Effector memory CD8-positive, alpha-beta T cell (primary cell): ENCODE data around the gene PLEKHF1.

Experiments used
- ATAC-seq: fragments of 150-1000 bp; cut with Tn5 transposase; replicated peaks from 2 replicates; pipeline ENCODE4 v1.10.0; 2021; ENCODE audit warnings: mild to moderate bottlenecking, moderate library complexity
- DNase-seq, 3 experiments: peaks; one replicate each; pipeline ENCODE4 v3.0.0; 2021
- H3K27ac Mint-ChIP-seq, 2 donors: one replicate each; pipeline ENCODE4 v1.8.0; 2022; ENCODE audit warnings: mild to moderate bottlenecking in 2 of 2, mixed read lengths in 2 of 2, moderate library complexity in 2 of 2
- H3K27me3 Mint-ChIP-seq, 2 donors: one replicate each; pipeline ENCODE4 v1.8.0; 2022; ENCODE audit warnings: mixed read lengths in 2 of 2
- H3K36me3 Mint-ChIP-seq: one replicate; pipeline ENCODE4 v1.8.0; 2022; ENCODE audit warnings: mild to moderate bottlenecking, moderate library complexity, mixed read lengths; ENCODE audit not compliant: insufficient read depth
- H3K4me1 Mint-ChIP-seq, 2 donors: one replicate each; pipeline ENCODE4 v1.8.0; 2022; ENCODE audit warnings: low read depth in 2 of 2, mixed read lengths in 2 of 2
- H3K4me3 Mint-ChIP-seq, 2 donors: one replicate each; pipeline ENCODE4 v1.8.0; 2022; ENCODE audit warnings: mild to moderate bottlenecking in 2 of 2, mixed read lengths in 2 of 2, moderate library complexity in 2 of 2
- H3K9me3 Mint-ChIP-seq, 2 donors: one replicate each; pipeline ENCODE4 v1.8.0; 2022; ENCODE audit warnings: mixed read lengths in 2 of 2

The PLEKHF1 gene

GRCh38 chr19:29643361-29643935 is 21.8 kb upstream of the PLEKHF1 start:
- ATAC-seq (no peak), DNase-seq (no peak)
- peaks cover 0 to 9% of the 10 kb centered on the region in 2 donors for H3K27me3 Mint-ChIP-seq
- H3K4me1 Mint-ChIP-seq, result peaks cover 13 to 16% of the 10 kb centered on the region in 2 donors
- no peaks in the 10 kb centered on the region for H3K9me3 Mint-ChIP-seq
- H3K4me3 Mint-ChIP-seq, result no peak overlapping the region
- H3K27ac Mint-ChIP-seq, result no peak overlapping the region
- no peaks in the 10 kb centered on the region for H3K36me3 Mint-ChIP-seq

DNA sequence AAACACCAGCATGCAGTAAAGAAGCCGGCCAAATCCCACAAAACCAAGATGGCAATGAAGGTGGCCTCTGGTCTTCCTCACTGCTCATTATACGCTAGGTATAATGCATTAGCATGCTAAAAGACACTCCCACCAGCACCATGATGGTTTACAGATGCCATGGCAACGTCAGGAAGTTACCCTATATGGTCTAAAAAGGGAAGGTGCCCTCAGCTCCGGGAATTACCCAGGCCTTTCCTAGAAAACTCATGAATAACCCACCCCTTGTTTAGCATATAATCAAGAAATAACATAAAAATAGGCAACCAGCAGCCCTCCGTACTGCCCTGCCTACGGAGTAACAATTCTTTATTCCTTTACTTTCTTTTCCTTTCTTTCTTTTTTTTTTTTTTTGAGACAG is 21.1 kb upstream of the PLEKHF1 start:
- H3K27ac Mint-ChIP-seq, result no peak overlapping the region
- H3K27me3 Mint-ChIP-seq, result peaks cover 0 to 9% of the 10 kb centered on the region in 2 donors
- no peaks in the 10 kb centered on the region for H3K9me3 Mint-ChIP-seq
- no peak overlapping the region for H3K4me3 Mint-ChIP-seq
- ATAC-seq (no peak), DNase-seq (no peak)
- peaks cover 13 to 16% of the 10 kb centered on the region in 2 donors for H3K4me1 Mint-ChIP-seq
- H3K36me3 Mint-ChIP-seq, result no peaks in the 10 kb centered on the region

DNA sequence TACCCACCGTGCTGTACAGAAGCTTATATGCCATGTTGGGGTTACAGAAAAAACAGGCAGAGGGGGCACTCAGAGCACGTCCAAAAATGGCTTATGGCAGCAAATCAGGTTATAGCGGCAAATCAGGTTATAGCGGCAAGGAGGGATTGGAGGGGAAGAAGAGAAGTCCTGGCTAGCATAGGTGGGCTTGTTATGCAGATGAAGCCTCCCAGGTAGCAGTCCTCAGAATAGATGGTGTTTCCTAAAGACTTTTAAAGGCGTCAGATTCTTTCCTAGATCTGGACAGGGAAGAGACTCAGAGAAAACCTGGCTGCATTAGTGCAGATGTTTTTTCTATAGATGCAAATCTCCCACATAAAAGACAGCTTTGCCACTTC is 19.8 kb upstream of the PLEKHF1 start:
- ATAC-seq, result no peak
- Mint-ChIP-seq H3K36me3 (peaks cover 2% of the 10 kb centered on the region), H3K9me3 (no peaks in the 10 kb centered on the region), H3K4me3 (peak overlapping the region; percentile 42 to 46), H3K4me1 (peaks cover 15 to 16% of the 10 kb centered on the region in 2 donors), H3K27ac (peak overlapping the region; percentile 39 to 89), H3K27me3 (no peaks in the 10 kb centered on the region)
- DNase-seq, result no peak

DNA sequence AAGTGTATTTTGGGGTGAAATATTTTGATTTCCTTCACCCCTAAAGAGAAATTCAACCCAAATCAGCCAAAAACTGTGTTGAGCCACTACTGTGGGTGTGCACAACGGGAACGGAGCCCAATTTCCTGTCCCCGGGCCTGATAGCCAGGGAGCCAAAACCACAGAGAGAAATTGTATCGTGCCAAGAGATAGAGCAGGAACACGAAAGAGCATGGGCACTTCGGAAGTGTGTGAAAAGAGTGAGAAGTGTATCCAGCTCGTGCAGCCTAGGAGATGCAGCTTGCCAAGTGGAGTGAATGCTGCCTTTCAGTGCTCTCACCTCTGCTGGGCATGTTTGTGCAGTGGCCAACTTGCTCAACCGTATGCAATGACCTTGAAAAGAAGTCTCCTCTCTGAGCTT is 19.4 kb upstream of the PLEKHF1 start:
- ATAC-seq, result peak; percentile 14
- Mint-ChIP-seq H3K9me3 (no peaks in the 10 kb centered on the region), H3K27me3 (no peaks in the 10 kb centered on the region), H3K27ac (peak overlapping the region; percentile 39 to 89), H3K4me1 (peaks cover 16% of the 10 kb centered on the region in 2 donors), H3K36me3 (peaks cover 2% of the 10 kb centered on the region), H3K4me3 (peak overlapping the region; percentile 42 to 46)
- no peak for DNase-seq

DNA sequence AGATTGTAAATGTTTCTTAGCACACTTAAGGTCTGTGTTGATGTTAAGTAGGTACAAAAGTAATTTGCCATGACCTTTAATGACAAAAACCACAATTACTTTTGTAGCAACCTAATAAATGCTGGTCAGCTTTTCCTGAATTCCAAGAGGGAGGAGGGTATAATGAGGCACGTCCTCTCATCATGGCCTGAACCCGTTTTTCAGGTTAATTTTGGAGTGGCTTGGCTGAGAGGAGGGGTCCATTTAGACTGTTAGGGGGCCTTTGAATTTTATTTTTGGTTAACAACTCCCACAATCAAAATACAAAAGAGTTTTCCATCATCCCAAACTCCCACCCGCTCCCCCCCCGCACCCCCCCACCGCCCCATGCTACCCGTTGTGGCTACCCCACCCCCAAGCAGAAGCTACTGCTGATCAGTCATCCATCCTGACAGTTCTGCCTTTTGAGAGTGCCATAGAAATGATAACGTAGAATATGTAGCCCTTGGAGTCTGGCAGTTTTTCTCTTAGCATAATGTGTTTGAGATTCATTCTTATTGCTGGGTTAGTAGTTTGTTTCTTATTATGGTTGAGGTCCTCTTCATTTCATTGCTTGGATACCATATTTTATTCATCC is 14.4 kb upstream of the PLEKHF1 start:
- ATAC-seq, result no peak
- H3K36me3 Mint-ChIP-seq, result peaks cover 2% of the 10 kb centered on the region
- peak overlapping the region; percentile 64 to 67 for H3K4me3 Mint-ChIP-seq
- DNase-seq, result no peak
- H3K4me1 Mint-ChIP-seq, result peaks cover 30 to 32% of the 10 kb centered on the region in 2 donors
- no peaks in the 10 kb centered on the region for H3K9me3 Mint-ChIP-seq
- H3K27ac Mint-ChIP-seq, result peak overlapping the region; percentile 26 to 90
- no peaks in the 10 kb centered on the region for H3K27me3 Mint-ChIP-seq

DNA sequence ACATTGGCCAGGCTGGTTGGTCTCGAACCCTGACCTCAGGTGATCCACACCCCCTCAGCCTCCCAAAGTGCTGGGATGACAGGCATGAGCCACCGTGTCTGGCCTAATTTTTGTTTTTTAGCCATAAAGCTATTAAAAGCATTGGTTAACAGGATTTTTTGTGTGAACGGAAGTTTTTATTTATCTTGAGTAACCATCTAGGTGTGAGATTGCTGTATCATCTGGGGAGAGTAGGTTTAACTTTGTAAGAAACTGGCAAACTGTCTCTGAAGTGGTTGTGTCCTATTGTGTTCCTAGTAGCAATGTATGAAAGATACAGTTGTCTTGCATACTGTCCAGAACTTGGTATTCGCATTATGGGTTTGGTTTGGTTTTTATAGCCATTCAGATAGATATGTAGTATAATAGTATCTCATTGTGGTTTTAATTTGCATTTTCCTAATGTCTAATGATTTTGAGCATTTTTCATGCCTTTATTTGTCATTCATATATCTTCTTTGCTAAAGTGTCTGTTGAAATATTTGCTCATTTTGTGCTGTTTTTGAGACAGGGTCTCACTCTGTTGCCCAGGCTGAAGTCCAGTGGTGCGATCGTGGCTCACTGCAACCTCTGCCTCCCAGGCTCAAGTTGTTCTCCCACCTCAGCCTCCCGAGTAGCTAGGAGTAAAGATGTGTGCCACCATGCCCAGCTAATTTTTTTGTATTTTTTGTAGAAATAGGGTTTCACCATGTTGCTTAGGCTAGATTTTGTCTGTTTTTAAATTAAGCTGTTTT is 13.5 kb upstream of the PLEKHF1 start:
- ATAC-seq (peak; percentile 68), DNase-seq (no peak)
- Mint-ChIP-seq H3K27me3 (no peaks in the 10 kb centered on the region), H3K9me3 (no peaks in the 10 kb centered on the region), H3K27ac (peak overlapping the region; percentile 56 to 90), H3K4me1 (peaks cover 25 to 27% of the 10 kb centered on the region in 2 donors), H3K4me3 (peak overlapping the region; percentile 64 to 67), H3K36me3 (peaks cover 2% of the 10 kb centered on the region)

DNA sequence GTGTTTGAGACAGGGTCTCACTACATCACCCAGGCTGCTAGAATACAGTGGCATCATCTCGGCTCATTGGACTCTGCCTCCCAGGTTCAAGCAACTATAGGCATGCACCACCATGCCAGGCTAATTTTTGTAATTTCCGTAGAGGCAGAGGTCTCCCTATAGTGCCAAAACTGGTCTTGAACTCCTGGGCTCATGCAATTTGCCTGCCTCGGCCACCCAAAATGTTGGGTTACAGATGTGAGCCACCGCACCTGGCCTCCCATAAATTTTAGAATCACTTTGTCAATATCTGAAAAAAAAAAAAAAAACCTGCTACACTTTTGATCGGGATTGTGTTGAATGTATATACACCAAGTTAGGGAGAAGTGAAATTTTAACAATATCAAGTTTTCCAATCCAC is 11.9 kb upstream of the PLEKHF1 start:
- peaks cover 2% of the 10 kb centered on the region for H3K36me3 Mint-ChIP-seq
- no peak overlapping the region for H3K27ac Mint-ChIP-seq
- H3K4me1 Mint-ChIP-seq, result peaks cover 24 to 25% of the 10 kb centered on the region in 2 donors
- no peaks in the 10 kb centered on the region for H3K27me3 Mint-ChIP-seq
- no peak overlapping the region for H3K4me3 Mint-ChIP-seq
- DNase-seq (no peak), ATAC-seq (no peak)
- H3K9me3 Mint-ChIP-seq, result no peaks in the 10 kb centered on the region

GRCh38 chr19:29655648-29656335 is 9.5 kb upstream of the PLEKHF1 start:
- peak; percentile 44 for ATAC-seq
- H3K36me3 Mint-ChIP-seq, result peaks cover 2% of the 10 kb centered on the region
- no peak overlapping the region for H3K4me3 Mint-ChIP-seq
- peaks cover 23 to 24% of the 10 kb centered on the region in 2 donors for H3K4me1 Mint-ChIP-seq
- H3K27me3 Mint-ChIP-seq, result no peaks in the 10 kb centered on the region
- H3K27ac Mint-ChIP-seq, result peak overlapping the region in 1 of 2 donors; percentile 42
- no peaks in the 10 kb centered on the region for H3K9me3 Mint-ChIP-seq
- no peak for DNase-seq

DNA sequence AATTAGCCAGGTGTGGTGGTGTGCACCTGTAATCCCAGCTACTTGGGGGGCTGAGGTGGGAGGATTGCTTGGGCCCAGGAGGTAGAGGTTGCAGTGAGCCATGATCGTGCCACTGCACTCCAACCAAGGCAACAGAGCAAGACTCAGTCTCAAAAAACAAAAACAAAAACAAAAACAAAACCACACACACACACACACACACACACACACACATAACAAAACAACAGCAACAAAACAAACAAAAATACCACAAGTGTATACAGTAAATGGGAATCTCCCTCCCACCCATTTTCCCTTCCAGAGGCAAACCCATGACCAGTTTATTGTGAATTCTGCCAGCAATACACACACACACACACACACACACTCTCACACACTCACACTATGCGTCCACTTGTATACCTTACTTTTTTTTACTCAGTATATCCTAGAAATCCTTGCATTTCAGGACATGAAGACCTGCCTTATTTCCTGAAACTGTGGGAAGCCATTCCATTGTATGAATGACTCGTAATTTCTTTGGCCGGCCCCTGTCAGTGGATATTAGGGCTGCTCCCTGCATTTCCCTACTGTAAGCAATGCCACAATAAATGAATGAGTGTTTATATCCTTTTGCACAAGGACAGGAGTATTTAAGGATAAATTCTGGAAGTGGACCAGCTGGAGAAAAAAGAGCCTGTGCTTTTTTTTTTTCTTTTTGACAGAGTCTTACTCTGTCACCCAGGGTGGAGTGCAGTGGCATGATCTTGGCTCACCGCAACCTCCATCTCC is 6.9 kb upstream of the PLEKHF1 start:
- no peak for DNase-seq
- Mint-ChIP-seq H3K27me3 (no peaks in the 10 kb centered on the region), H3K27ac (no peak overlapping the region), H3K36me3 (peaks cover 2% of the 10 kb centered on the region), H3K4me1 (peaks cover 6 to 10% of the 10 kb centered on the region in 2 donors), H3K9me3 (no peaks in the 10 kb centered on the region), H3K4me3 (no peak overlapping the region)
- no peak for ATAC-seq

DNA sequence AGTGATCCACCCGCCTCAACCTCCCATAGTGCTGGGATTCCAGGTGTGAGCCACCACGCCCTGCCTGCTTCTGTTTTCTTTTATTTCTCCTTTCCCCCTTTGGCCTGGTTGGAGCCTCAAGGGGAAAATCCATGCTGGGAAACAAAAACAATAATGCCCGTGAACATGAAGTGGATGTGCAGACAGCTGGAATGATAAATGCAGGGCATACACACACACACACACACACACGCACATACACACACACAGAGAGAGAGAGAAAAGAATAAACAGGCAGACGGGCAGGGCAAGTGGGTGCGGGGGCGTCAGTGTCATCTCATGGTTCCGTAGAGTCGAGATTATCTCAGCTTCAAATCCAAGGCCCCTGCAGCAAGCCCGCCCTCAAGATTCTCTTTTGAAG is 4.4 kb upstream of the PLEKHF1 start:
- Mint-ChIP-seq H3K27ac (no peak overlapping the region), H3K9me3 (no peaks in the 10 kb centered on the region), H3K4me1 (peaks cover 5 to 6% of the 10 kb centered on the region in 2 donors), H3K27me3 (no peaks in the 10 kb centered on the region), H3K4me3 (no peak overlapping the region), H3K36me3 (peaks cover 2% of the 10 kb centered on the region)
- DNase-seq, result no peak
- no peak for ATAC-seq

DNA sequence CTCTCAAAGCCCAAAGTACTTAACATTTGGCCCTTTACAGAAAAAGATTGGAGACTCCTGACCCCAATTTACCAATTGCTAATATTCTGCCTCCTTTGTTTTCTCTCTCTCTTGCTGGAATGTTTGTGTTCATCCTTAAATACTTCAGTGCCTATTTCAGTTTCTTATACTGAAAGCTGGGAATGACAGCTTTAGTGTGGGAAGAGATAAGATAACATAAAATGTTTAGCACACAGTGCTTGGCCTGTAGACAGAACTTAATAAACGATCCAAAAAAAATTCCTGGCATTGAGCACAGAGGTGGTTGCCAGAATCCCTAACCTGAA is 3.0 kb upstream of the PLEKHF1 start:
- DNase-seq (no peak), ATAC-seq (no peak)
- peaks cover 16% of the 10 kb centered on the region for H3K36me3 Mint-ChIP-seq
- H3K9me3 Mint-ChIP-seq, result no peaks in the 10 kb centered on the region
- peaks cover 8 to 13% of the 10 kb centered on the region in 2 donors for H3K4me1 Mint-ChIP-seq
- no peak overlapping the region for H3K4me3 Mint-ChIP-seq
- H3K27ac Mint-ChIP-seq, result no peak overlapping the region
- H3K27me3 Mint-ChIP-seq, result no peaks in the 10 kb centered on the region

GRCh38 chr19:29662604-29663404 is 2.5 kb upstream of the PLEKHF1 start:
- no peaks in the 10 kb centered on the region for H3K9me3 Mint-ChIP-seq
- DNase-seq (no peak), ATAC-seq (no peak)
- H3K36me3 Mint-ChIP-seq, result peaks cover 21% of the 10 kb centered on the region
- H3K27me3 Mint-ChIP-seq, result no peaks in the 10 kb centered on the region
- no peak overlapping the region for H3K4me3 Mint-ChIP-seq
- H3K4me1 Mint-ChIP-seq, result peaks cover 13 to 14% of the 10 kb centered on the region in 2 donors
- H3K27ac Mint-ChIP-seq, result no peak overlapping the region
